Fibroblast of lung (primary cell): ENCODE data around the gene KMT2C. TPM values are rescaled to one million over a fixed set of nuclear protein-coding genes. Genes with fewer than 3 reads are reported as not detected.

Source experiments
- DNase-seq, 2 donors: peaks; one replicate each; pipeline versions ENCODE4 v3.0.0 to v3.0.0-alpha.2; 2010; ENCODE audit warnings: low read depth in 2 of 2
- H2AFZ ChIP-seq: 2 replicates; pipeline ENCODE4 v1.5.1; 2012; ENCODE audit warnings: low read length, control low read depth, inconsistent platforms
- H3K27ac ChIP-seq: 2 replicates; pipeline ENCODE4 v1.5.1; 2011; ENCODE audit warnings: low read length, control low read depth; ENCODE audit not compliant: insufficient read depth
- H3K27me3 ChIP-seq: 2 replicates; pipeline ENCODE4 v1.5.1; 2011; ENCODE audit warnings: mild to moderate bottlenecking, low read length; ENCODE audit not compliant: control insufficient read depth, insufficient read depth
- H3K36me3 ChIP-seq: 2 replicates; pipeline ENCODE4 v1.5.1; 2011; ENCODE audit warnings: low read length; ENCODE audit not compliant: control insufficient read depth, insufficient read depth
- H3K4me1 ChIP-seq: 2 replicates; pipeline ENCODE4 v1.5.1; 2011; ENCODE audit warnings: low read length; ENCODE audit not compliant: control insufficient read depth, insufficient read depth; ENCODE audit errors: extremely low read depth
- H3K4me2 ChIP-seq: 2 replicates; pipeline ENCODE4 v1.5.1; 2011; ENCODE audit warnings: low read length, control low read depth; ENCODE audit not compliant: insufficient read depth; ENCODE audit errors: extremely low read depth
- H3K4me3 ChIP-seq, 4 experiments: fragments of 200-600 bp in 1 of 4; sonication (generic) in 1 of 4; replicated peaks in 1 of 4; 2 replicates each; pipeline ENCODE4 v1.5.1; 2011 to 2016; ENCODE audit warnings: low read length in 4 of 4, low read depth in 3 of 4, mild to moderate bottlenecking in 3 of 4, control low read depth in 2 of 4, inconsistent platforms in 1 of 4, mixed read lengths in 1 of 4; ENCODE audit not compliant: insufficient read depth in 1 of 4; ENCODE audit errors: control extremely low read depth in 1 of 4
- H3K79me2 ChIP-seq: 2 replicates; pipeline ENCODE4 v1.5.1; 2012; ENCODE audit warnings: mild to moderate bottlenecking, low read length, inconsistent platforms; ENCODE audit not compliant: control insufficient read depth, insufficient read depth
- H3K9ac ChIP-seq: 2 replicates; pipeline ENCODE4 v1.5.1; 2011; ENCODE audit warnings: mild to moderate bottlenecking, low read length, control low read depth; ENCODE audit not compliant: insufficient read depth
- H3K9me3 ChIP-seq: 2 replicates; pipeline ENCODE4 v1.5.1; 2012; ENCODE audit warnings: low read depth, low read length; ENCODE audit not compliant: control insufficient read depth, insufficient read depth
- H4K20me1 ChIP-seq: 2 replicates; pipeline ENCODE4 v1.5.1; 2011; ENCODE audit warnings: low read length; ENCODE audit not compliant: control insufficient read depth, insufficient read depth; ENCODE audit errors: extremely low read depth
- CTCF ChIP-seq, 2 donors: IDR thresholded peaks in 1 of 2; conservative IDR thresholded peaks in 1 of 2; 1 replicate in 1 of 2; 2 replicates in 1 of 2; pipeline ENCODE4 v1.5.1; 2011 to 2012; ENCODE audit warnings: low read length in 2 of 2, control low read depth in 1 of 2, inconsistent platforms in 1 of 2, low read depth in 1 of 2, mild to moderate bottlenecking in 1 of 2
- EZH2 ChIP-seq: IDR thresholded peaks from 2 replicates; pipeline ENCODE4 v1.5.1; 2012; ENCODE audit warnings: low read length, control low read depth, mild to moderate bottlenecking; ENCODE audit errors: missing control alignments
- polyA plus RNA-seq, 2 donors: library from polyadenylated mRNA; depleted of rRNA in 1 of 2; stranded (reverse) in 1 of 2; unstranded in 1 of 2; fragments of >200 nt; gene quantifications; 2 replicates each; pipeline ENCODE4 v1.2.1, GENCODE V29; 2011 to 2012; ENCODE audit warnings: missing spikeins in 1 of 2
- total RNA-seq: library from RNA; depleted of rRNA; stranded (reverse); fragments of >200 nt; gene quantifications from 2 replicates; pipeline ENCODE4 v1.2.1, GENCODE V29; 2014

KMT2C gene
- total and polyA plus RNA-seq, 2 donors (not counting 1 experiment from before 2014, with no cell fraction given): 11.1 to 32.4 TPM

- no peak for DNase-seq
- Histone ChIP-seq H3K4me2 (no peak overlapping the region), H3K9me3 (no peaks in the 10 kb centered on the region), H3K27me3 (no peaks in the 10 kb centered on the region), H2AFZ (no peak overlapping the region), H3K4me1 (no peaks in the 10 kb centered on the region), H3K27ac (no peak overlapping the region), H3K9ac (no peak overlapping the region), H3K36me3 (peaks cover 19% of the 10 kb centered on the region), H4K20me1 (no peaks in the 10 kb centered on the region), H3K79me2 (no peaks in the 10 kb centered on the region), H3K4me3 (no peak overlapping the region)
- TF ChIP-seq EZH2 (no peak), CTCF (conservative IDR thresholded peaks at IDR 0.05 in 1 of 2, IDR thresholded peaks at IDR 0.05 in 1 of 2; ENCODE audit: low read depth in 1 of 2, low read length in 2 of 2) (no peak)
Measured at GRCh38 chr7:152133804-152134203, 302.0 kb downstream of the KMT2C start.

- Histone ChIP-seq H3K9ac (no peak overlapping the region), H3K4me3 (no peak overlapping the region), H3K9me3 (no peaks in the 10 kb centered on the region), H3K27ac (no peak overlapping the region), H3K79me2 (no peaks in the 10 kb centered on the region), H3K27me3 (no peaks in the 10 kb centered on the region), H3K4me2 (no peak overlapping the region), H3K4me1 (no peaks in the 10 kb centered on the region), H4K20me1 (no peaks in the 10 kb centered on the region), H2AFZ (no peak overlapping the region), H3K36me3 (peaks cover 18% of the 10 kb centered on the region)
- TF ChIP-seq CTCF (conservative IDR thresholded peaks at IDR 0.05 in 1 of 2, IDR thresholded peaks at IDR 0.05 in 1 of 2; ENCODE audit: low read depth in 1 of 2, low read length in 2 of 2) (no peak), EZH2 (no peak)
- DNase-seq: no peak
Measured at GRCh38 chr7:152132812-152133211, 303.0 kb downstream of the KMT2C start.

GRCh38 chr7:152131981-152132494 is 303.8 kb downstream of the KMT2C start:
- H3K27ac ChIP-seq: no peak overlapping the region
- no peak overlapping the region for H3K4me2 ChIP-seq
- H3K27me3 ChIP-seq: no peaks in the 10 kb centered on the region
- H3K79me2 ChIP-seq: no peaks in the 10 kb centered on the region
- H4K20me1 ChIP-seq: no peaks in the 10 kb centered on the region
- TF ChIP-seq CTCF (conservative IDR thresholded peaks at IDR 0.05 in 1 of 2, IDR thresholded peaks at IDR 0.05 in 1 of 2; ENCODE audit: low read depth in 1 of 2, low read length in 2 of 2): no peak
- TF ChIP-seq EZH2: no peak
- no peaks in the 10 kb centered on the region for H3K4me1 ChIP-seq
- no peaks in the 10 kb centered on the region for H3K9me3 ChIP-seq
- no peak overlapping the region for H2AFZ ChIP-seq
- DNase-seq: no peak
- no peak overlapping the region for H3K9ac ChIP-seq
- H3K4me3 ChIP-seq: no peak overlapping the region
- peaks cover 20% of the 10 kb centered on the region for H3K36me3 ChIP-seq
